Measurements from ENCODE around the gene CYBRD1.

Gene CYBRD1

DNA sequence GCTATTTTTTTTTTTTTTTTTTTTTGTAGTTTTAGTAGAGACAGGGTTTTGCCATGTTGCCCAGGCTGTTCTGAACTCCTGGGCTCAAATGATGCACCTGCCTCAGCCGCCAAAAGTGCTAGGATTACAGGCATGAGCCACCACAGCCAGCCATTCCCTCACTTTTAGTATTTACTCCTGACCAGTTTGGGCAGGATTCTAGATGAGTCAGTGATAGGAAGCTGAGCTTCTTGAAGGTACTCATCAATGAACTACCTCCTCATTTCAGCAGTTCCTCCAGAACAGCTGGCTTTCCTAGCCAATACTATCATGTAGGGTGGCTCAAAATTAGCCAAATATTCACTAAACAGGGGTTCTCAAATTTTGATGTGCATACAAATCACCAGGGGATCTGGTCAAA, 57.2 kb downstream of the CYBRD1 start:
- H3K4me3 ChIP-seq (ENCODE audit: low read depth, low read length), result no peak overlapping the region
- no peaks in the 10 kb centered on the region for H3K27me3 ChIP-seq (ENCODE audit: control insufficient read depth, insufficient read depth, low read length)
- no peaks in the 10 kb centered on the region for H3K4me1 ChIP-seq (ENCODE audit: control insufficient read depth, insufficient read depth, low read length)
- no peaks in the 10 kb centered on the region for H3K36me3 ChIP-seq (ENCODE audit: control insufficient read depth, insufficient read depth, low read length)
- H3K27ac ChIP-seq (ENCODE audit: low read depth, low read length), result no peak overlapping the region
- no peak overlapping the region for H3K9ac ChIP-seq (ENCODE audit: low read length)
- no peaks in the 10 kb centered on the region for H3K9me3 ChIP-seq (ENCODE audit: control insufficient read depth, insufficient read depth, low read depth, low read length)

DNA sequence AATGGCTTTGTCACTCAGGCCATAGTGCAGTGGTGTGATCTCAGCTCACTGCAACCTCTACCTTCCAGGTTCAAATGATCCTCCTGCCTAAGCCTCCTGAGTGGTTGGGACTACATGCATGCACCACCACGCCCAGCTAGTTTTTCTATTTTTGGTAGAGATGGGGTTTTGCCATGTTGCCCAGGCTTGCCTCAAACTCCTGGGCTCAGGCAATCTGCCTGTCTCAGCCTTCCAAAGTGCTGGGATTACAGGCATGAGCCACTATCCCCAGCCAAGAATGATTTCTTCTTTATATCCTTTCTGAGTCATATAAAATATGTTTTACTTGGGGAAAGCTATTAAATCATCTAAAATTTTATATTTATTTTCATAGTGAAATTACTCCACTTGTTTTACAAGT, 61.3 kb downstream of the CYBRD1 start:
- H3K27ac ChIP-seq (ENCODE audit: low read depth, low read length), result no peak overlapping the region

DNA sequence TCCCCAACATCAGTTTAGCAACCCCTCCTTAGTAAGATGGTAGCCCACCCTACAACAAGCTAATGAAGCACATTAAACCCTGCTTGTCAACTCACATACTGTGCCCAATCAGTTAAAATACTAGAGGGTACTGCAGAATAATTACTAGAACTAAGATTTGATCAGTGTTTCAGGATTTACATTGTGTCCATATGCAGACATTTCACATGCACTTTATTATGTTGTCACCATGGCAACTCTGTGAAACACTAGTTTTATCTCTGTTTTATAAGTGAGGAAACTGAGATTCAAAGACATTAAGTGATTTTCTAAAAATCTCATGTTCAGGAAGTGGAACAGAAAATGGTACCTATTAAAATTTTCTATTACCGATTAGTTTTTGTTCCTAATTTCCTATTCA, 61.7 kb downstream of the CYBRD1 start:
- no peaks in the 10 kb centered on the region for H3K4me1 ChIP-seq (ENCODE audit: control insufficient read depth, insufficient read depth, low read length)
- no peaks in the 10 kb centered on the region for H3K27me3 ChIP-seq (ENCODE audit: control insufficient read depth, insufficient read depth, low read length)
- no peak overlapping the region for H3K9ac ChIP-seq (ENCODE audit: low read length)
- H3K36me3 ChIP-seq (ENCODE audit: control insufficient read depth, insufficient read depth, low read length), result no peaks in the 10 kb centered on the region
- no peak overlapping the region for H3K4me3 ChIP-seq (ENCODE audit: low read depth, low read length)
- 0 out of 2 replicates have a peak, but pooled peaks cover 2% of the 10 kb centered on the region for H3K9me3 ChIP-seq (ENCODE audit: control insufficient read depth, insufficient read depth, low read depth, low read length)
- H3K27ac ChIP-seq (ENCODE audit: low read depth, low read length), result no peak overlapping the region

More for the DNA sequence above, 61.3 kb downstream of the CYBRD1 start:
- no peaks in the 10 kb centered on the region for H3K36me3 ChIP-seq (ENCODE audit: control insufficient read depth, insufficient read depth, low read length)
- 0 out of 2 replicates have a peak, but pooled peaks cover 2% of the 10 kb centered on the region for H3K9me3 ChIP-seq (ENCODE audit: control insufficient read depth, insufficient read depth, low read depth, low read length)
- H3K4me1 ChIP-seq (ENCODE audit: control insufficient read depth, insufficient read depth, low read length), result no peaks in the 10 kb centered on the region
- H3K9ac ChIP-seq (ENCODE audit: low read length), result no peak overlapping the region
- H3K27me3 ChIP-seq (ENCODE audit: control insufficient read depth, insufficient read depth, low read length), result no peaks in the 10 kb centered on the region
- H3K4me3 ChIP-seq (ENCODE audit: low read depth, low read length), result no peak overlapping the region

DNA sequence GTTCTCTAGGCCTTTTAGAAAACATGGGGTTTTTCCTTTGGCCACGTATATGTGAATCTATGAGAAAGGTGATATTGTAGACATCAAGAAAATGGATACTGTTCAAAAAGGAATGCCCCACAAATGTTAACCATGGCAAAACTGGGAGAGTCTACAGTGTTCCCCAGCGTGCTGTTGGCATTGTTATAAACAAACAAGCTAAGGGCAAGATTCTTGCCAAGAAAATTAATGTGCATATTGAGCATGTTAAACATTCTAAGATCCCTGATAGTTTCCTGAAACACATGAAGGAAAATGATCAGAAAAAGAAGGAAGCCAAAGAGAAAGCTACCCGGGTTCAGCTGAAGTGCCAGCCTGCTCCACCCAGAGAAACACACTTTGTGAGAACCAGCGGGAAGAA, 64.9 kb downstream of the CYBRD1 start:
- Histone ChIP-seq H3K27ac (ENCODE audit: low read depth, low read length) (no peak overlapping the region), H3K4me1 (ENCODE audit: control insufficient read depth, insufficient read depth, low read length) (no peaks in the 10 kb centered on the region; the same call in 1 of the 2 replicates), H3K27me3 (ENCODE audit: control insufficient read depth, insufficient read depth, low read length) (no peaks in the 10 kb centered on the region), H3K9ac (ENCODE audit: low read length) (no peak overlapping the region), H3K9me3 (ENCODE audit: control insufficient read depth, insufficient read depth, low read depth, low read length) (0 out of 2 replicates have a peak, but pooled peaks cover 2% of the 10 kb centered on the region), H3K36me3 (ENCODE audit: control insufficient read depth, insufficient read depth, low read length) (no peaks in the 10 kb centered on the region), H3K4me3 (ENCODE audit: low read depth, low read length) (no peak overlapping the region)

DNA sequence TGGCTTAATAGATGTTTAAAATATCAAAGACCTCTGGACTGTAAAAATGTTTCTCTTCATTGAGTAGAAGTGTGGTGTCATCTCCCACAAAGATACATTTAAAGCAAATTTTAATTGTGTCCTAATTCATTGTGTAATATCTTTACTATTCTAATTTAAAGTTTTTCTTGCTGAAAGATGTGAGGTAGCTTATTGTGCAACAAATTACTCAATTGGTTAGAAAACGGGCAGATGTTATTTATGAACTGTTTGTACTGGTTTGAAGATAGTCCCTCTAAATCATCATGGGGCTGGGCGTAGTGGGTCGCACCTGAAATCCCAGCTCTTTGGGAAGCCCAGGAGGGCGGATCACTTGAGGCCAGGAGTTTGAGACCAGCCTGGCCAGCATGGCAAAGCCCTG, 65.3 kb downstream of the CYBRD1 start:
- Histone ChIP-seq H3K9ac (ENCODE audit: low read length) (no peak overlapping the region), H3K9me3 (ENCODE audit: control insufficient read depth, insufficient read depth, low read depth, low read length) (0 out of 2 replicates have a peak, but pooled peaks cover 2% of the 10 kb centered on the region), H3K4me3 (ENCODE audit: low read depth, low read length) (no peak overlapping the region), H3K27ac (ENCODE audit: low read depth, low read length) (no peak overlapping the region), H3K27me3 (ENCODE audit: control insufficient read depth, insufficient read depth, low read length) (no peaks in the 10 kb centered on the region), H3K36me3 (ENCODE audit: control insufficient read depth, insufficient read depth, low read length) (no peaks in the 10 kb centered on the region), H3K4me1 (ENCODE audit: control insufficient read depth, insufficient read depth, low read length) (no peaks in the 10 kb centered on the region; the same call in 1 of the 2 replicates)

DNA sequence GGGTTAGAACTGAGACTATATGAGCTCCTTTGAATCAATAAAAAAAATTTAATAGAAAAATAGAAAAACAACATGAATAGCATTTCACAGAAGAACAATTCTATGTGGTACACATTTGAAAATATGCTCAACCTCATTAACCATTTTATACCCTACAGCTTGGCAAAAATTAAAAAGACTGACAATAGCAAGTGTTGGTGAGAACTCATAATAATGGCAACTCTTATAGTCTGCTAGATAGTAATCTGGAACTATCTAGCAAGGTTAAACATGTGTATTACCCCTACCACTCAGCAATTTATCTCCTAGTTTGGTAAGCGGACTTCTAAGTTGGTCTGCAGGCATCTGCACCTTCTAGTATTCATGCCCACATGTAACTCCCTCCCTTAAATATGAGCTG, 67.8 kb downstream of the CYBRD1 start:
- no peak overlapping the region for H3K27ac ChIP-seq (ENCODE audit: low read depth, low read length)
- no peaks in the 10 kb centered on the region for H3K36me3 ChIP-seq (ENCODE audit: control insufficient read depth, insufficient read depth, low read length)
- H3K27me3 ChIP-seq (ENCODE audit: control insufficient read depth, insufficient read depth, low read length), result no peaks in the 10 kb centered on the region
- H3K9me3 ChIP-seq (ENCODE audit: control insufficient read depth, insufficient read depth, low read depth, low read length), result 0 out of 2 replicates have a peak, but pooled peaks cover 2% of the 10 kb centered on the region
- no peaks in the 10 kb centered on the region; the same call in 1 of the 2 replicates for H3K4me1 ChIP-seq (ENCODE audit: control insufficient read depth, insufficient read depth, low read length)
- H3K4me3 ChIP-seq (ENCODE audit: low read depth, low read length), result no peak overlapping the region
- H3K9ac ChIP-seq (ENCODE audit: low read length), result no peak overlapping the region

DNA sequence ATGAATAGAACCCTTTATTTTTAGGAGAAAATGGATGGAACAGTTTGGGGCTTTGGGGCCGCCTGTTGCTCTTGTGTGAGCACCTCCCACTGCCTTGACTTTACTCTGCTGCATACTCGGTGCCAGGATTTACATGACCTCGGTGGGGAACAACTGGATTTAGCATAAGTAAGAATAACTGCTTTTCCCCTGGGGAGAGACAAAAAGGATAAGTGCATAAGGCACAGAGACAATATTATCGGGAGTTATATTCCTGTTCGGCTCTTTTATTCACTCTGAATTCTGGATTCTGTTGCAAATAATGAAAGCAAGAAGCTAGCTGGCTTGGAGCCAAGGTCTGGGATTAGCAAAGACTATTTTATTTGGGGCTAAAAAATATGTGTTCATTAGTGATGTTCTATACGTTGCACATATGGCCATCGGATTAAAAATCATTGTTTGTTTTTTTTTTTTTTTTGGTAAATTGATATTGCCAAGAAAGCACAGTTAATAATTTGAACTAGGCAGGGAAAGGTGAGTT, 69.8 kb downstream of the CYBRD1 start:
- no peaks in the 10 kb centered on the region for H3K36me3 ChIP-seq (ENCODE audit: control insufficient read depth, insufficient read depth, low read length)
- no peaks in the 10 kb centered on the region for H3K9me3 ChIP-seq (ENCODE audit: control insufficient read depth, insufficient read depth, low read depth, low read length)
- no peak overlapping the region for H3K4me3 ChIP-seq (ENCODE audit: low read depth, low read length)
- no peak overlapping the region for H3K9ac ChIP-seq (ENCODE audit: low read length)
- no peak overlapping the region for H3K27ac ChIP-seq (ENCODE audit: low read depth, low read length)
- no peaks in the 10 kb centered on the region for H3K27me3 ChIP-seq (ENCODE audit: control insufficient read depth, insufficient read depth, low read length)
- no peaks in the 10 kb centered on the region; the same call in 1 of the 2 replicates for H3K4me1 ChIP-seq (ENCODE audit: control insufficient read depth, insufficient read depth, low read length)

DNA sequence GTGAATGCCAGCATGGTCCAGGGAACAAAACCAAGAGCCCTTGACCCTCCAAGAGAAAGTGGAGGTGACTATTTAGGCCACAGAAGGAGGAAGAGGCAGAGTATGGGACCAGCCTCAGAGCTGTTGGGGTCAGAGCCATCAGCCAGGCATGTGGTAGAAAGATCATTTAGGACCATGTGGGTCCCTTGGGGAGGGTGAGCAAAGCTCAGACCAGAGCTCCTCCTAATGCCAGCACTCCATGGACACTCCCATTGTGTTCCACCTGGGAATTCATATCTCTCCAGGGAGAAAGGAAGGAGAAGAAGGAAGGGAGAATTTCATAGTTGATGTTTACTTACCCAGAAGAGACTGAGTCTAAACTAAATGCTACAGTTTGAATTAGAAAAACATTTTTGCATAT, 73.2 kb downstream of the CYBRD1 start:
- Histone ChIP-seq H3K9me3 (ENCODE audit: control insufficient read depth, insufficient read depth, low read depth, low read length) (no peaks in the 10 kb centered on the region), H3K36me3 (ENCODE audit: control insufficient read depth, insufficient read depth, low read length) (no peaks in the 10 kb centered on the region), H3K4me1 (ENCODE audit: control insufficient read depth, insufficient read depth, low read length) (no peaks in the 10 kb centered on the region; the same call in 1 of the 2 replicates), H3K9ac (ENCODE audit: low read length) (no peak overlapping the region), H3K27me3 (ENCODE audit: control insufficient read depth, insufficient read depth, low read length) (peaks cover 4% of the 10 kb centered on the region), H3K4me3 (ENCODE audit: low read depth, low read length) (no peak overlapping the region), H3K27ac (ENCODE audit: low read depth, low read length) (no peak overlapping the region)

DNA sequence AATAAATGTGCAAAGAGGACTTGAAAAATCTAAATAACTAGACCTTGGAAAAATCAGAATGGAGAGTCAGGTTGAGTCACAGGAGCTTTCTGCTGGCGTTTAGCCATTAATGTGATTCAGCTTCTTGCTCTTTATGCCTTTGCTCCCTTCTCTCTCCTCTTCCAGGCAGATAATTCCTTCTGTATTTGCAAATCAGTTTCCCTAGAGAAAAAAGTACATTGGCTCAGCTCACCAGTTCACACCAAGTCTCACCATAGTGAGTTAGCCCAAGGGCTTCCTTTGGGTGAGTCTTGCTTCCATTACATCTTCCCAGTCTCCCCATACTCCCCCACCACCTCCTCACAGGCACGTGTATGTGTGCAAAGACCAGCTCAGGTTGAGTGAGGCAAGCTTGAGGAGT, 73.6 kb downstream of the CYBRD1 start:
- Histone ChIP-seq H3K36me3 (ENCODE audit: control insufficient read depth, insufficient read depth, low read length) (no peaks in the 10 kb centered on the region), H3K4me3 (ENCODE audit: low read depth, low read length) (no peak overlapping the region), H3K27me3 (ENCODE audit: control insufficient read depth, insufficient read depth, low read length) (peaks cover 4% of the 10 kb centered on the region), H3K9me3 (ENCODE audit: control insufficient read depth, insufficient read depth, low read depth, low read length) (no peaks in the 10 kb centered on the region), H3K4me1 (ENCODE audit: control insufficient read depth, insufficient read depth, low read length) (no peaks in the 10 kb centered on the region; the same call in 1 of the 2 replicates), H3K27ac (ENCODE audit: low read depth, low read length) (no peak overlapping the region), H3K9ac (ENCODE audit: low read length) (no peak overlapping the region)

DNA sequence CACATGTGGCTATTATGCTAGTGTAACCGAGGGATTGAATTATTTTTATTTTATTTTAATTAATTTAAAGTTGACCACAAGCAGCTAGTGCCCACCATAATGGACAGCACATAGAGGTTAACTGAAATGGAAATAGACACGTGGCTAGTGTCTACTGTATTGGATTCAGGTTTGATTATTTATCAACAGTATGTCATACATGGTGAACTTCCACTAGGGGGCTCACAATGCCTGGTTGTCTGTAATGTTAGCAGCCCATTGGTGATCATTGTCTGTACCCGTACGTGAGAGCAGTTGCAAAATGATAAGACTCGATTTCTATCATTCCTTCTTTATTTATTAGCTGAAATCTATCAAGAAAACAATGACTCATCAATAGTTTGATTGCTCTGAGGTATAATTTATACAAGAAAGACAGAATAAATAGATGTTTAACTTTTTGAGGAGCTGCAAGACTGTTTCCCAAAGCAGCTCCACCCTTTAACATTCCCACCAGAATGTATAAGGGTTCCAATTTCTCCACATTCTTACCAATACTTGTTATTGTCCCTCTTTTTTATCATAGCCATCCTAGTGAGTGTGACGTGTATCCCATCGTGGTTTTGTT, 76.5 kb downstream of the CYBRD1 start:
- Histone ChIP-seq H3K4me3 (ENCODE audit: low read depth, low read length) (no peak overlapping the region), H3K27me3 (ENCODE audit: control insufficient read depth, insufficient read depth, low read length) (peaks cover 4% of the 10 kb centered on the region), H3K4me1 (ENCODE audit: control insufficient read depth, insufficient read depth, low read length) (no peaks in the 10 kb centered on the region), H3K9ac (ENCODE audit: low read length) (no peak overlapping the region), H3K9me3 (ENCODE audit: control insufficient read depth, insufficient read depth, low read depth, low read length) (no peaks in the 10 kb centered on the region), H3K27ac (ENCODE audit: low read depth, low read length) (no peak overlapping the region), H3K36me3 (ENCODE audit: control insufficient read depth, insufficient read depth, low read length) (no peaks in the 10 kb centered on the region)

DNA sequence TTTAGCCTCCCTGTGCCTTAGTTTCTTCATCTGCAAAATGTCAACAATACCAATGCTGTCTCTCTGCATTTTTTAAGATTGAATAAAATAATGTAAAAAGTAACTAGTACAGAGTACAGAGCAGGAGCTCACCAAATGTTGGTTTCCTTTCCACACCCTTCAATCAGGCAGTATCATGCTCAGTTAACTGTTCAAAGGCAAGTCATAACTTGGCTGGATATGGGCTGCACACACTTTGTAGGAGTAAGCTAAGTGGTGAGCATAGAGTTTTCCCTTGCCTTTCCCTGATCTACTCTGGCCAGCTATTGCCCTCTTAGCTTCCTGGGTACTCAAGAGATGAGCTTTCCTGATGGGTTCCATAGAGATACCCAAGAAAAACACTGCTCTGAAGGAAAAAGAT, 77.9 kb downstream of the CYBRD1 start:
- H3K27me3 ChIP-seq (ENCODE audit: control insufficient read depth, insufficient read depth, low read length), result peaks cover 4% of the 10 kb centered on the region
- no peak overlapping the region for H3K9ac ChIP-seq (ENCODE audit: low read length)
- no peaks in the 10 kb centered on the region for H3K9me3 ChIP-seq (ENCODE audit: control insufficient read depth, insufficient read depth, low read depth, low read length)
- no peaks in the 10 kb centered on the region for H3K4me1 ChIP-seq (ENCODE audit: control insufficient read depth, insufficient read depth, low read length)
- H3K27ac ChIP-seq (ENCODE audit: low read depth, low read length), result no peak overlapping the region
- no peaks in the 10 kb centered on the region for H3K36me3 ChIP-seq (ENCODE audit: control insufficient read depth, insufficient read depth, low read length)
- no peak overlapping the region for H3K4me3 ChIP-seq (ENCODE audit: low read depth, low read length)

All from HUES6 (cell line).